ENCODE results near the gene KRTAP4-7. TPM values are rescaled to one million over a fixed set of nuclear protein-coding genes. Genes with fewer than 3 reads are reported as not detected.
"Not testable (repeated sequence)": the region's sequence is repeated elsewhere in the genome, so short reads cannot be mapped to it uniquely, and the experiment has no call there.

The KRTAP4-7 gene
- total RNA-seq, 5 donors from 2014 or later (not counting 1 experiment from before 2014, with no cell fraction given) = not detected

GRCh38 chr17:41096055-41096454 is 12.1 kb downstream of the KRTAP4-7 start:
- H3K27ac ChIP-seq (ENCODE audit: low read length) = no peak overlapping the region
- no peak overlapping the region for H3K4me3 Mint-ChIP-seq
- H3K27me3 Mint-ChIP-seq = peaks cover 6 to 13% of the 10 kb centered on the region in 2 donors
- DNase-seq (no peak), ATAC-seq (replicated peaks in 1 of 4) (no peak)
- H3K4me3 ChIP-seq (ENCODE audit: control insufficient read depth in 1 of 2, extremely low read depth in 1 of 2, low read length in 1 of 2) = no peak overlapping the region
- 96% methylated on average over 3 of the region's 7 CpGs for WGBS (ENCODE audit: insufficient coverage)
- ChIA-PET CTCF (no interaction called here), POLR2A (no interaction called here)
- no peaks in the 10 kb centered on the region for H3K4me1 ChIP-seq (ENCODE audit: control insufficient read depth in 1 of 2, extremely low read depth in 1 of 2, insufficient read depth in 2 of 2, low read length in 2 of 2)
- peaks cover 7 to 11% (median 10%) of the 10 kb centered on the region in 3 donors for H3K4me1 Mint-ChIP-seq
- no peaks in the 10 kb centered on the region for H3K36me3 Mint-ChIP-seq
- no peaks in the 10 kb centered on the region for H3K36me3 ChIP-seq (ENCODE audit: control insufficient read depth in 2 of 2, extremely low read depth in 1 of 2, insufficient read depth in 1 of 2, low read length in 1 of 2)
- peaks cover 0 to 12% of the 10 kb centered on the region in 2 experiments for H3K27me3 ChIP-seq (replicated peaks in 1 of 2; ENCODE audit: control insufficient read depth in 2 of 2, extremely low read depth in 1 of 2, insufficient read depth in 2 of 2, low read length in 1 of 2)
- no peaks in the 10 kb centered on the region for H3K9me3 ChIP-seq
- peak overlapping the region in 1 of 2 donors; percentile 65 for H3K27ac Mint-ChIP-seq
- H3K9me3 Mint-ChIP-seq = peaks cover 0 to 6% (median 4%) of the 10 kb centered on the region in 3 donors

DNA sequence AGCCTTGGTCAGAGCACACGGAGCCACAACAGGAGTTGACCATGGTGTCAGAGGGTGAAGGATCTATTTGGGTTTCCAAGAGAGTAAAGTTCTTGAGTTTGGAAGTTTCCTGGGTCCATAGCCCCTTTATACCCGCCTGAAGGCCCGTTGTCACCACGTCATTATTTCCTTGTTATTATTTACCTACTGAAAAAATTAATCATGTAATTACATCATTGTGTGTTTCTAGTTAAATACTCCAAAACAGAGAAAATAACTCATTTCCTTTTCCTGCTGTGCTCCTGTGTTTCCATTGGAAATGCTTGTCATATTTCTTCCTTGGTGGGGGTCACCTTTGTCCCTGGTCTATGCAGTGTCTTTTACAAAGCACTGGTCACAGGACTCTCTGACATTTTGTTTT is 14.1 kb downstream of the KRTAP4-7 start, which contains the start of gene KRTAP4-8:
KRTAP4-8 (minus strand) TSS at position 101 of the 400 bp plus-strand sequence; CDS start at position 43, 58 bp downstream.
- ATAC-seq (replicated peaks in 1 of 4) = no peak
- Mint-ChIP-seq H3K4me1 (peaks cover 7 to 11% (median 10%) of the 10 kb centered on the region in 3 donors), H3K27me3 (peaks cover 6 to 13% of the 10 kb centered on the region in 2 donors), H3K4me3 (no peak within 1 kb of the TSS), H3K36me3 (no peaks in the 10 kb centered on the region), H3K27ac (no peak within 1 kb of the TSS), H3K9me3 (peaks cover 0 to 2% (median 1%) of the 10 kb centered on the region in 3 donors)
- Histone ChIP-seq H3K27ac (ENCODE audit: low read length) (no peak within 1 kb of the TSS), H3K4me1 (ENCODE audit: control insufficient read depth in 1 of 2, extremely low read depth in 1 of 2, insufficient read depth in 2 of 2, low read length in 2 of 2) (no peaks in the 10 kb centered on the region), H3K27me3 (replicated peaks in 1 of 2; ENCODE audit: control insufficient read depth in 2 of 2, extremely low read depth in 1 of 2, insufficient read depth in 2 of 2, low read length in 1 of 2) (peaks cover 0 to 14% of the 10 kb centered on the region in 2 experiments), H3K36me3 (ENCODE audit: control insufficient read depth in 2 of 2, extremely low read depth in 1 of 2, insufficient read depth in 1 of 2, low read length in 1 of 2) (no peaks in the 10 kb centered on the region), H3K4me3 (ENCODE audit: control insufficient read depth in 1 of 2, extremely low read depth in 1 of 2, low read length in 1 of 2) (no peak within 1 kb of the TSS), H3K9me3 (no peaks in the 10 kb centered on the region)
- ChIA-PET CTCF (no interaction called here), POLR2A (no interaction called here)
- no CpG with 5 or more reads among the region's 4 CpGs for WGBS (ENCODE audit: insufficient coverage)
- no peak for DNase-seq

GRCh38 chr17:41098481-41098880 is 14.5 kb downstream of the KRTAP4-7 start:
- H3K4me1 Mint-ChIP-seq = peaks cover 7 to 11% (median 10%) of the 10 kb centered on the region in 3 donors
- H3K36me3 Mint-ChIP-seq = no peaks in the 10 kb centered on the region
- ATAC-seq (replicated peaks in 1 of 4) = no peak
- H3K36me3 ChIP-seq (ENCODE audit: control insufficient read depth in 2 of 2, extremely low read depth in 1 of 2, insufficient read depth in 1 of 2, low read length in 1 of 2) = no peaks in the 10 kb centered on the region
- POLR2A ChIA-PET = no interaction called here
- H3K27ac Mint-ChIP-seq = no peak overlapping the region
- peaks cover 0 to 14% of the 10 kb centered on the region in 2 experiments for H3K27me3 ChIP-seq (replicated peaks in 1 of 2; ENCODE audit: control insufficient read depth in 2 of 2, extremely low read depth in 1 of 2, insufficient read depth in 2 of 2, low read length in 1 of 2)
- CTCF ChIA-PET = interaction anchor here in 1 of 2 donors (0.7 kb wide), 1 partner anchor 298 kb away, joined by 4 read pairs; no protein-coding TSS in a partner anchor
- no peaks in the 10 kb centered on the region for H3K9me3 Mint-ChIP-seq
- H3K4me3 ChIP-seq (ENCODE audit: control insufficient read depth in 1 of 2, extremely low read depth in 1 of 2, low read length in 1 of 2) = no peak overlapping the region
- no peak for DNase-seq
- H3K27ac ChIP-seq (ENCODE audit: low read length) = no peak overlapping the region
- H3K27me3 Mint-ChIP-seq = peaks cover 6 to 13% of the 10 kb centered on the region in 2 donors
- WGBS (ENCODE audit: insufficient coverage) = no CpG with 5 or more reads among the region's 6 CpGs
- no peak overlapping the region for H3K4me3 Mint-ChIP-seq
- no peaks in the 10 kb centered on the region for H3K9me3 ChIP-seq
- H3K4me1 ChIP-seq (ENCODE audit: control insufficient read depth in 1 of 2, extremely low read depth in 1 of 2, insufficient read depth in 2 of 2, low read length in 2 of 2) = no peaks in the 10 kb centered on the region

DNA sequence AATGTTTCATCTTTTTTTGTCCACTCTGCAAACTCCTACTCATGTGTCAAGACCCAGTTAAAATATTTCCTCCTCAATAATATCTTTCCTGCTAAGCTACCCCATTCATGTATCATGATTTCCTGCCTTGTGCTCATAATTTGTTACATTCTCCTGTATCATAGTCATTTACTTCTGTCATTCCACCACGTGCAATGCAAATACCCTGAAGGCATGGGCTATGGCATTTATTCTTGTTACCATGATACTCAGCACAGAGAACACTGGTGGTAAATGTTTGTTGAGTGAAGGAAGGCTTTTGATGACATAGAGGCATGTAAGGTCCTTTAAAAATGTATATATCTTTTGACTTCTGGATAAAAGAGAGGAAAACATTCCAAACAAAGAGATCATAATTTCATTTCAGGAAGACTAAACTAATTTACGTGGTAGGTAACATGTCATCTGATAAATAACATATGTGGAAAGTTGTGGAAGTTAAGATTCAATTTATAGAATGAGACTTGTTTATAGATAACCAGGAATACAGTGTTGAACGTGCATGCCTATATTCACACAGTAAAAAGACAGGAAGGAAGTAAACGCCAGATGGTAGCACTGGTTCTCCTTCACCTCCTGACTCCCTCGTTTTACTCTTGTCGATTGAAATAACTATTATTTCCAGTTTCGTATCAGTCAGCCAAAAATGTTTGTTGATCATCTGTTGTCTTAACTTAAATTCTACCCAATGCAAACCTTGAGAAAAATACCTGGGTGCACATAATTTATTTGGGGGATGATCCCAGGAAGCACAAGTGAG is 15.9 kb downstream of the KRTAP4-7 start:
- not testable (repeated sequence) for DNase-seq
- no CpG with 5 or more reads among the region's 7 CpGs for WGBS (ENCODE audit: insufficient coverage)
- ATAC-seq (replicated peaks in 1 of 4) = peak in 3 of 4 experiments; percentile 42 to 66 (median 51)

GRCh38 chr17:41101586-41102259 is 17.8 kb downstream of the KRTAP4-7 start, which contains the start of gene KRTAP4-16:
KRTAP4-16 (minus strand) TSS chr17:41102209; CDS start chr17:41102209, 0 bp downstream.
- ATAC-seq (replicated peaks in 1 of 4) (no peak), DNase-seq (no peak)
- Histone ChIP-seq H3K36me3 (ENCODE audit: control insufficient read depth in 2 of 2, extremely low read depth in 1 of 2, insufficient read depth in 1 of 2, low read length in 1 of 2) (no peaks in the 10 kb centered on the region), H3K4me1 (ENCODE audit: control insufficient read depth in 1 of 2, extremely low read depth in 1 of 2, insufficient read depth in 2 of 2, low read length in 2 of 2) (no peaks in the 10 kb centered on the region), H3K27me3 (replicated peaks in 1 of 2; ENCODE audit: control insufficient read depth in 2 of 2, extremely low read depth in 1 of 2, insufficient read depth in 2 of 2, low read length in 1 of 2) (peaks cover 0 to 9% of the 10 kb centered on the region in 2 experiments), H3K4me3 (ENCODE audit: control insufficient read depth in 1 of 2, extremely low read depth in 1 of 2, low read length in 1 of 2) (no peak within 1 kb of the TSS), H3K27ac (ENCODE audit: low read length) (no peak within 1 kb of the TSS), H3K9me3 (no peaks in the 10 kb centered on the region)
- POLR2A ChIA-PET = no interaction called here
- H3K27me3 Mint-ChIP-seq = peaks cover 11 to 12% of the 10 kb centered on the region in 2 donors
- CTCF ChIA-PET = no interaction called here
- H3K4me3 Mint-ChIP-seq = no peak within 1 kb of the TSS
- H3K27ac Mint-ChIP-seq = no peak within 1 kb of the TSS
- H3K9me3 Mint-ChIP-seq = no peaks in the 10 kb centered on the region
- 71% methylated on average over 8 of the region's 10 CpGs for WGBS (ENCODE audit: insufficient coverage)
- peaks cover 7 to 11% (median 10%) of the 10 kb centered on the region in 3 donors for H3K4me1 Mint-ChIP-seq
- H3K36me3 Mint-ChIP-seq = no peaks in the 10 kb centered on the region

More for the DNA sequence above, 15.9 kb downstream of the KRTAP4-7 start:
- H3K27me3 ChIP-seq (replicated peaks in 1 of 2; ENCODE audit: control insufficient read depth in 2 of 2, extremely low read depth in 1 of 2, insufficient read depth in 2 of 2, low read length in 1 of 2); H3K9me3 ChIP-seq; POLR2A ChIA-PET; H3K27ac ChIP-seq (ENCODE audit: low read length); H3K4me3 ChIP-seq (ENCODE audit: control insufficient read depth in 1 of 2, extremely low read depth in 1 of 2, low read length in 1 of 2); H3K36me3 ChIP-seq (ENCODE audit: control insufficient read depth in 2 of 2, extremely low read depth in 1 of 2, insufficient read depth in 1 of 2, low read length in 1 of 2); H3K27ac Mint-ChIP-seq; H3K27me3 Mint-ChIP-seq; H3K4me3 Mint-ChIP-seq; H3K36me3 Mint-ChIP-seq; H3K4me1 ChIP-seq (ENCODE audit: control insufficient read depth in 1 of 2, extremely low read depth in 1 of 2, insufficient read depth in 2 of 2, low read length in 2 of 2); H3K9me3 Mint-ChIP-seq; CTCF ChIA-PET: not testable (repeated sequence)
- peaks cover 7 to 11% (median 10%) of the 10 kb centered on the region in 3 donors for H3K4me1 Mint-ChIP-seq

GRCh38 chr17:41103896-41104295 is 19.9 kb downstream of the KRTAP4-7 start:
- no peaks in the 10 kb centered on the region for H3K36me3 ChIP-seq (ENCODE audit: control insufficient read depth in 2 of 2, extremely low read depth in 1 of 2, insufficient read depth in 1 of 2, low read length in 1 of 2)
- no peak overlapping the region for H3K4me3 ChIP-seq (ENCODE audit: control insufficient read depth in 1 of 2, extremely low read depth in 1 of 2, low read length in 1 of 2)
- no peak overlapping the region for H3K27ac ChIP-seq (ENCODE audit: low read length)
- no peak overlapping the region for H3K4me3 Mint-ChIP-seq
- H3K9me3 Mint-ChIP-seq = no peaks in the 10 kb centered on the region
- no peak for DNase-seq
- H3K27ac Mint-ChIP-seq = no peak overlapping the region
- H3K4me1 Mint-ChIP-seq = peaks cover 10 to 19% (median 16%) of the 10 kb centered on the region in 3 donors
- H3K27me3 ChIP-seq (replicated peaks in 1 of 2; ENCODE audit: control insufficient read depth in 2 of 2, extremely low read depth in 1 of 2, insufficient read depth in 2 of 2, low read length in 1 of 2) = peaks cover 0 to 2% of the 10 kb centered on the region in 2 experiments
- no peaks in the 10 kb centered on the region for H3K36me3 Mint-ChIP-seq
- ChIA-PET CTCF (no interaction called here), POLR2A (no interaction called here)
- no peak for ATAC-seq (replicated peaks in 1 of 4)
- no CpG with 5 or more reads among the region's 1 CpG for WGBS (ENCODE audit: insufficient coverage)
- no peaks in the 10 kb centered on the region for H3K9me3 ChIP-seq
- H3K27me3 Mint-ChIP-seq = peaks cover 5 to 6% of the 10 kb centered on the region in 2 donors
- no peaks in the 10 kb centered on the region for H3K4me1 ChIP-seq (ENCODE audit: control insufficient read depth in 1 of 2, extremely low read depth in 1 of 2, insufficient read depth in 2 of 2, low read length in 2 of 2)

Data from T-cell (primary cell).